Measurements from ENCODE around the gene TRIM51G.
"Not testable (repeated sequence)": the region's sequence is repeated elsewhere in the genome, so short reads cannot be mapped to it uniquely, and the experiment has no call there.

Gene TRIM51G

DNA sequence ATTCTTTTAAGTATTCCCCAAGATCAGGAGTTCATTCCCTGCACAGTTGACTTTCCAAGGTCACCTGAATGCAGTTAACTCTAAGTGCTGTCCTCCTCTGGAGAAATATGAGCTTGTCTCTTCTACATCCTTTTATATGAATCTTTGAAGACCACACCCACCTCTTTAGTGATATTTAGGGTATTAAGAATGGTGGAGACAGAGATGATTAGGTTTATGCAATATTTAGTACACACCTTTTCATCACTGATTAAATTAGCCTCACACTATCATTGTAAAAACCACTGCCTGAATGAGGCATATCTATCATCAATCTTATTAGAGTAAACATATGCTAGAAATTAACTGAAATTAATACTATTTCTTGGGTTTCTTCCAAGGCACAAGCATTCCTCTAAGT, at the start of gene TRIM51G:
TRIM51G (minus strand) TSS at position 101 of the 400 bp plus-strand sequence. CDS start 2,190 bp downstream, outside the sequence.
- DNase-seq (ENCODE audit: low read depth in 2 of 2); H3K4me3 ChIP-seq (replicated peaks in 1 of 2; ENCODE audit: low read depth in 2 of 2, low read length in 2 of 2): not testable (repeated sequence)

- not testable (repeated sequence) for H3K4me3 ChIP-seq (replicated peaks in 1 of 2; ENCODE audit: low read depth in 2 of 2, low read length in 2 of 2); DNase-seq (ENCODE audit: low read depth in 2 of 2)
Observed at GRCh38 chr11:49028523-49028922, 44.8 kb upstream of the TRIM51G start, which contains the start of gene TRIM49B. TSS of gene TRIM49B (plus strand) at chr11:49028823. CDS start at chr11:49031600, 2,777 bp downstream.

DNA sequence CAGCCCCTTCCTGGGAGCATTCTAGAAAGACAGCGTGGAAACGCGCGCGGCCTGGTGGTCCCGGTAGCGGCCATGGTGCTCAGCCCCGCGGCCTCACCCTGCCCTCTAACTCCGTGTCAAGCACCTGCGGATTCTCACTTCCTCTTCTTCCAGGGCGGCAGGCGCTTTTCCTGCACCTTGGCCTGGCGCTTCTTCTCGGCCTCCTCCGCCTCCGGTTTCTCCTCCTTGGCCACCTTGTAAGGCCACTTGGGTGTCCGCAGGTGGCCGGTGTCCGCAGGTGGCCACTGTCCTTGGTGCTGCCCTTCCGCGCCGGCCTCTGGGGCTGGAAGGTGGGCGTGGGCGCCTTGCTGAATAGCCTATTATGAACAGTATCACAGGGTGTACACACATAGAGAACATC, 15.1 kb downstream of the TRIM51G start:
- DNase-seq (ENCODE audit: low read depth in 2 of 2); H3K4me3 ChIP-seq (replicated peaks in 1 of 2; ENCODE audit: low read depth in 2 of 2, low read length in 2 of 2): not testable (repeated sequence)

DNA sequence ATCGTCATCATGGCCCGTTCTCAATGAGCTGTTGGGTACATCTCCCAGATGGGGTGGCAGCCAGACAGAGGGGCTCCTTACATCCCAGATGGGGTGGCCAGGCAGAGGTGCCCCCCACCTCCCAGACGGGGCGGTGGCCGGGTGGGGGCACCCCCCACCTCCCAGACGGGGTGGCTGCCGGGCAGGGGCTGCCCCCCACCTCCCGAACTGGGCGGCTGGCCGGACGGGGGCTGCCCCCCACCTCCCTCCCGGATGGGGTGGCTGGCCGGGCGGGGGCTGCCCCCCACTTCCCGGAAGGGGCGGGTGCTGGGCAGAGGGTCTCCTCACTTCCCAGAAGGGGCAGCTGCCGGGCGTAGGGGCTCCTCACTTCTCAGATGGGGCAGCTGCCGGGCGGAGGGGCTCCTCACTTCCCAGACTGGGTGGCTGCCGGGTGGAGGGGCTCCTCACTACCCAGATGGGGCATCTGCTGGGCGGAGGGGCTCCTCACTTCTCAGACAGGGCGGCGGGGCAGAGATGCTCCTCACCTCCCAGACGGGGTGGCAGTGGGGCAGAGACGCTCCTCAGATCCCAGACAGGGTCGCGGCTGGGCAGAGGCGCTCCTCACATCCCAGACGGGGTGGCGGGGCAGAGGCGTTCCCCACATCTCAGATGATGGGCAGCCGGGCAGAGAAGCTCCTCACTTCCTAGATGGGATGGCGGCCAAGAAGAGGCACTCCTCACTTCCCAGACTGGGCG, 28.2 kb downstream of the TRIM51G start:
- H3K4me3 ChIP-seq (replicated peaks in 1 of 2; ENCODE audit: low read depth in 2 of 2, low read length in 2 of 2); DNase-seq (ENCODE audit: low read depth in 2 of 2): not testable (repeated sequence)

GRCh38 chr11:48945796-48946195, 37.9 kb downstream of the TRIM51G start:
- H3K4me3 ChIP-seq (replicated peaks in 1 of 2; ENCODE audit: low read depth in 2 of 2, low read length in 2 of 2); DNase-seq (ENCODE audit: low read depth in 2 of 2): not testable (repeated sequence)

Measured in cardiac fibroblast (primary cell).